OCI-M1 (cell line): ENCODE measurements around the gene SACM1L.
"Not testable (repeated sequence)": the region's sequence is repeated elsewhere in the genome, so short reads cannot be mapped to it uniquely, and the experiment has no call there.

Experiments used
- DNase-seq: peaks from one replicate; lab custom pipeline; 2025; lab: John Stamatoyannopoulos, UW

Gene SACM1L

GRCh38 chr3:45667569-45667934 lies 21.6 kb upstream of the SACM1L start:
- no peak for DNase-seq

- DNase-seq: no peak
Measured at GRCh38 chr3:45670436-45670835, 18.8 kb upstream of the SACM1L start.

- no peak for DNase-seq
Measured at GRCh38 chr3:45670991-45671390, 18.2 kb upstream of the SACM1L start.

GRCh38 chr3:45673273-45673672 lies 15.9 kb upstream of the SACM1L start:
- no peak for DNase-seq

- no peak for DNase-seq
Measured at GRCh38 chr3:45676325-45677032, 12.7 kb upstream of the SACM1L start.

GRCh38 chr3:45677033-45677446 lies 12.2 kb upstream of the SACM1L start:
- no peak for DNase-seq

GRCh38 chr3:45677841-45678240 lies 11.4 kb upstream of the SACM1L start:
- no peak for DNase-seq

- no peak for DNase-seq
Measured at GRCh38 chr3:45679805-45680204, 9.4 kb upstream of the SACM1L start.

- no peak for DNase-seq
Measured at GRCh38 chr3:45681221-45681620, 8.0 kb upstream of the SACM1L start.

- DNase-seq: no peak
Measured at GRCh38 chr3:45681846-45682245, 7.3 kb upstream of the SACM1L start.

- no peak for DNase-seq
Measured at GRCh38 chr3:45682311-45682710, 6.9 kb upstream of the SACM1L start.

GRCh38 chr3:45682786-45683185 lies 6.4 kb upstream of the SACM1L start:
- DNase-seq: no peak

- DNase-seq: no peak
Measured at GRCh38 chr3:45683417-45684326, 5.5 kb upstream of the SACM1L start.

- DNase-seq: no peak
Measured at GRCh38 chr3:45684327-45684892, 4.8 kb upstream of the SACM1L start.

GRCh38 chr3:45685722-45686121 lies 3.5 kb upstream of the SACM1L start:
- DNase-seq: not testable (repeated sequence)

GRCh38 chr3:45686850-45687249 lies 2.3 kb upstream of the SACM1L start:
- DNase-seq: no peak

GRCh38 chr3:45687828-45688193 lies 1.4 kb upstream of the SACM1L start:
- peak; percentile 63 for DNase-seq

GRCh38 chr3:45688194-45688881 lies 858 bp upstream of the SACM1L start:
- peak; percentile 77 for DNase-seq

GRCh38 chr3:45689787-45690145 lies 570 bp downstream of the SACM1L start:
- DNase-seq: peak; percentile 62

- peak; percentile 76 for DNase-seq
Measured at GRCh38 chr3:45690336-45691035, 1.3 kb downstream of the SACM1L start.

- no peak for DNase-seq
Measured at GRCh38 chr3:45691842-45692241, 2.6 kb downstream of the SACM1L start.

- no peak for DNase-seq
Measured at GRCh38 chr3:45692866-45693265, 3.7 kb downstream of the SACM1L start.
